Cardiac atrium fibroblast (primary cell): ENCODE data around the gene ADAM30. TPM values are rescaled to one million over a fixed set of nuclear protein-coding genes. Genes with fewer than 3 reads are reported as not detected.

Experiments
- total RNA-seq: library from RNA; depleted of rRNA; stranded (reverse); fragments of >200 nt; gene quantifications from 2 replicates; pipeline ENCODE4 v1.2.3, GENCODE V29; 2015

ADAM30 gene
- not detected in 2 replicates for total RNA-seq

DNA sequence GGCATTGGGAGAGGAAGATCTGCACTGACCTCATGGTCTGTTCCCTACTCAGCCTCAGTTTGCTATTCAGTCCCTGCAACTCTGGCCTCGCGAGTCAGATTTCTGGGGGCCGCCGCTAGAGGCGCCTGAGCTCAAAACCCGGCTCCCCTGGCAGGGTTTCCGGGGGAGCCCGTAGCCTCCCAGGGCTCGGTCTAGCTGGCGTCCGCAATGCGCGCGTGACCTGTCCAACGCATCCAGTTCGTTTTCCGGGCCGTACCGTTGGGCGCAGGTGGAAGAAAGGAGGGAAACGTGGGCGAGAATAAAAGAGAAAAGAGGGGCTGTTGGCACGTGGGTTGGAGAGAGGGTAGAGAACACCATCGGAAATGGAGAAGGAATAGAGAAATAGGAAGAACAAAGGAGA, at the start of gene ADAM30:
ADAM30 (minus strand) TSS at position 213 of the 400 bp plus-strand sequence; CDS start at position 34, 179 bp downstream.

Other genes with a start within 250 kb of the ADAM30 start
- gene ZNF697, start 248.2 kb downstream of the ADAM30 start, total RNA-seq, result 4.7 and 7.5 TPM in 2 replicates
- 163 and 185 TPM in 2 replicates for gene PHGDH, start 184.6 kb downstream of the ADAM30 start, total RNA-seq
- not detected in 2 replicates for gene HMGCS2, start 127.6 kb downstream of the ADAM30 start, total RNA-seq
- gene REG4, start 85.1 kb downstream of the ADAM30 start, total RNA-seq, result not detected in 2 replicates
- gene NOTCH2, start 173.1 kb upstream of the ADAM30 start, total RNA-seq, result 47.1 and 71.1 TPM in 2 replicates